Esophagus (tissue), 2 donors: Measurements from ENCODE around the gene GPR107. TPM values are rescaled to one million over a fixed set of nuclear protein-coding genes. Genes with fewer than 3 reads are reported as not detected.

Experiments
- H3K27ac ChIP-seq, 2 donors: one replicate each; pipeline ENCODE4 v1.5.1; 2013; ENCODE audit warnings: low read depth in 2 of 2, mild to moderate bottlenecking in 2 of 2, inconsistent platforms in 1 of 2, low read length in 1 of 2, moderate library complexity in 1 of 2
- H3K27me3 ChIP-seq, 2 donors: one replicate each; pipeline ENCODE4 v1.6.1; 2013; ENCODE audit warnings: low read length in 2 of 2, control low read depth in 1 of 2, mild to moderate bottlenecking in 1 of 2; ENCODE audit not compliant: insufficient read depth in 2 of 2, control insufficient read depth in 1 of 2
- H3K36me3 ChIP-seq, 2 donors: one replicate each; pipeline ENCODE4 v1.6.1; 2013; ENCODE audit warnings: low read length in 1 of 2; ENCODE audit not compliant: control insufficient read depth in 2 of 2, insufficient read depth in 2 of 2
- H3K4me1 ChIP-seq, 2 donors: one replicate each; pipeline ENCODE4 v1.6.1; 2013; ENCODE audit warnings: low read length in 1 of 2; ENCODE audit not compliant: control insufficient read depth in 2 of 2, insufficient read depth in 2 of 2
- H3K4me3 ChIP-seq, 2 donors: one replicate each; pipeline ENCODE4 v1.5.1; 2013; ENCODE audit warnings: low read length in 2 of 2, mild to moderate bottlenecking in 2 of 2, low read depth in 1 of 2, moderate library complexity in 1 of 2
- H3K9me3 ChIP-seq, 2 donors: one replicate each; pipeline ENCODE4 v1.6.1; 2013; ENCODE audit warnings: mild to moderate bottlenecking in 2 of 2, low read depth in 1 of 2, low read length in 1 of 2, moderate library complexity in 1 of 2; ENCODE audit not compliant: control insufficient read depth in 2 of 2, insufficient read depth in 1 of 2
- WGBS, 2 donors: extraction: QIAGEN DNeasy Blood & Tissue Kit; methylation state at CpG; one replicate each; pipeline ENCODE4 v1.1.7; 2013; 5-methylcytosine and 5-hydroxymethylcytosine counted together
- polyA plus RNA-seq, 2 donors: library from polyadenylated mRNA; stranded (reverse); fragments of 200-250 nt; gene quantifications; one replicate each; pipeline ENCODE4 v1.2.3, GENCODE V29; 2013
- donor health status: healthy with polysubstance abuse.
- donor health status: Bipolar disorder and iron deficiency.

GPR107 gene
- polyA plus RNA-seq, 2 donors: 8.6 to 12.2 TPM

DNA sequence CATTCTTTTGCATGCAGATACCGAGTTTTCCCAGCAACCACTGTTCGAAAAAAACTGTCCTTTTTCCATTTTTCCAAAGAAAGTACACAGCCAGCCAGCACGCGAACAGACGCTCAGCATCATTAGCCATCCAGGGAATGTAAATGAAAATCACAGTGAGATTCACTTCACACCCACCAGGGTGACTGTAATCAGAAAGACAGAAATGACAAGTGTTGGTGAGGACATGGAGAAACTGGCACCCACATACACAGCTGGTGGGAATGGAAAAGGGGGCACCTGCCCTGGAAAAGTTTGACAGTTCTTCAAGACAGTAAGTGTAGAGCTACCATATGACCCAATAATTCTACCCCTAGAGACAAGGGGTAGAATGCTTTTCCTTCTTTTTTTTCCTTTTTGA lies 93.5 kb downstream of the GPR107 start:
- H3K27ac ChIP-seq: no peak overlapping the region
- no peaks in the 10 kb centered on the region for H3K27me3 ChIP-seq
- H3K9me3 ChIP-seq: no peaks in the 10 kb centered on the region
- H3K36me3 ChIP-seq: no peaks in the 10 kb centered on the region
- H3K4me1 ChIP-seq: peaks cover 0 to 3% of the 10 kb centered on the region in 2 donors
- 82 to 86% methylated on average over 5 of the region's 5 CpGs for WGBS, 2 donors
- H3K4me3 ChIP-seq: no peak overlapping the region

DNA sequence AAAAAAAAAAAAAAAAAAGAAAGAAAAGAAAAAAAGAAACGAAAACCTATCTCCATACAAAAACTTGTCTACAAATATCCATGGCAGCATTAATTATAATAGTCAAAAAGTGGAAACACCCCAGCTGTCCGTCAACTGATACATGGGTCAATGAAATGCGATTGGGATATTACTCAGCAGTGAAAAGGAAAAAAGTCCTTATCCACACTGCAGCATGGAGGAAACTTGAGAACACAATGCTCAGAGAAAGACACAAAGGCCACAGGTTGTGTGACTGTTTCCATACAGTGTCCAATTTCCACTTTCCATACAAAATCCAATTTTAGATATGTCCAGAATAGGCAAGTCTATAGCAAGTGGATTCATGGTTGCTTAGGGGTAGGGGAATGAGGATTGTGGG lies 94.2 kb downstream of the GPR107 start:
- Histone ChIP-seq H3K36me3 (no peaks in the 10 kb centered on the region), H3K9me3 (no peaks in the 10 kb centered on the region), H3K27me3 (no peaks in the 10 kb centered on the region), H3K4me1 (peaks cover 0 to 3% of the 10 kb centered on the region in 2 donors), H3K27ac (no peak overlapping the region), H3K4me3 (no peak overlapping the region)
- WGBS, 2 donors: 95 to 98% methylated on average over 3 of the region's 3 CpGs

DNA sequence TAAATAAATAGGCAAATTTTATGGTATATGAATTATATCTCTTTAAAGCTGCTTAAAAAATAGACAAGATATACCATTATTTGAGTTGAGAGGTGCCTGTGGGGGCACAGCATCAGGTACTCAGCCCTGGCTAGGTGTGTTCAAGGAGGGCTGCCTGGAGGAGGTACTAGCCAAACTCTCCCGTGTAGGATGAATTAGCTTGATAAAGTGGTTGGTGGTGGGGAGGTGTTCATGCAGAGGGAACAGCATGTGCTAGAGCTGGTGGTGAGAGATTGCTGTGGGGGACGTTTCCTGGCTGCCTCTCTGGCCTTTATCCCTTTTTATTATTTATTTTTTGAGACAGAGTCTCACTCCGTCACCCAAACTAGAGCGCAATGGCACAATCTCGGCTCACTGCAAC lies 95.3 kb downstream of the GPR107 start:
- Histone ChIP-seq H3K27ac (no peak overlapping the region), H3K36me3 (no peaks in the 10 kb centered on the region), H3K9me3 (no peaks in the 10 kb centered on the region), H3K4me1 (peaks cover 0 to 3% of the 10 kb centered on the region in 2 donors), H3K4me3 (no peak overlapping the region), H3K27me3 (no peaks in the 10 kb centered on the region)
- 88 to 89% methylated on average over 5 of the region's 5 CpGs for WGBS, 2 donors

DNA sequence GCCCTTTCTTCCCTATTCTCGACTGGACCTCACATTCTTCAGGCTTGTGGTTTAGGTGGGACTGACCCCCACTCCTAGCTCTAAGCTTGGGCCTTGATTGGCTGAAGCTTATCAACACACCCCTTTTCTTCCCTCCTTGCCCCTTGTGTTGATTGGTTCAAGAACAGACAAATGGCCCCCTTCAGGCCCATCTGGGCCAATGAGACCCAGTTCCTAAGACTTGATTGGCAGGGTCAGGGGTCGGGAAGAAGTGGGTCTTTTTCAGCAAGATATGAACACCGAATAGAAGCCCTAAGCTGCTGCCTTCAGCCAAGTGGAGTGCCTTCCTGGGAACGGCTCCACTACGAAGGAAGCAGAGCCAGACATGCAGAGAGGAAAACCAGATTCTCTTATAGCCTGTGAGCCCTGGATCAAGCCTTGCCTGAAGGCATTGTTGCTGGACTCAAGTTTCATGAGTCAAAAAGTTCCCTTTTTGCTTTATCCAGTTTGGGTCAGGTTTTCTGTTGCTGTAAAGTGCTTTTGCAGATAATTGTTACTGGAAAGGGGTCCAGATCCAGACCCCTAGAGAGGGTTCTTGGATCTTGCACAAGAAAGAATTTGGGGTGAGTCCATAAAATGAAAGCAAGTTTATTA lies 96.1 kb downstream of the GPR107 start:
- H3K4me1 ChIP-seq: peaks cover 0 to 3% of the 10 kb centered on the region in 2 donors
- no peak overlapping the region for H3K27ac ChIP-seq
- H3K27me3 ChIP-seq: no peaks in the 10 kb centered on the region
- H3K36me3 ChIP-seq: no peaks in the 10 kb centered on the region
- 67 to 69% methylated on average over 5 of the region's 5 CpGs for WGBS, 2 donors
- no peaks in the 10 kb centered on the region for H3K9me3 ChIP-seq
- no peak overlapping the region for H3K4me3 ChIP-seq

- 68 to 73% methylated on average over 14 of the region's 14 CpGs for WGBS, 2 donors
- H3K4me3 ChIP-seq: no peak overlapping the region
- H3K27me3 ChIP-seq: no peaks in the 10 kb centered on the region
- peaks cover 0 to 3% of the 10 kb centered on the region in 2 donors for H3K4me1 ChIP-seq
- no peak overlapping the region for H3K27ac ChIP-seq
- H3K9me3 ChIP-seq: no peaks in the 10 kb centered on the region
- H3K36me3 ChIP-seq: no peaks in the 10 kb centered on the region
Measured at GRCh38 chr9:130150779-130151382, 97.2 kb downstream of the GPR107 start.

DNA sequence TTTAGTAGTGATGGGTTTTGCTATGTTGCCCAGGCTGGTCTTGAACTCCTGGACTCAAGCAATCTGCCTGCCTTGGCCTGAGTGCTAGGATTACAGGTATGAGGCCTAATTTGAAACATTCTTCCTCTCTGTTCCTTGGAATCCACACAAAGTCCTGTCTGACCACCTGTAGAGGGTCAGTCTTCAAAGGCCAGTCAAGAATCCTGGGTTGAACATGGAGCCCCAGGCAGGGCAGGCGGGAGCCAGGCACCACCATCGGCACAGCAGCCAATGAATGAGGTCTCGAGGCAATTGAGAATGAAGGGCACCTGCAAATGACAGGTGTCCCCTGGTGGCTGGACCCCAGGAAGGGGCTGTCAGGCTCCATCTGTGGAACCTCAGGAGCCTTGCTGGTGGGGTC lies 101.1 kb downstream of the GPR107 start:
- Histone ChIP-seq H3K27ac (no peak overlapping the region), H3K36me3 (no peaks in the 10 kb centered on the region), H3K4me3 (no peak overlapping the region), H3K27me3 (no peaks in the 10 kb centered on the region), H3K4me1 (peaks cover 0 to 3% of the 10 kb centered on the region in 2 donors), H3K9me3 (no peaks in the 10 kb centered on the region)
- 92 to 97% methylated on average over 3 of the region's 3 CpGs for WGBS, 2 donors

DNA sequence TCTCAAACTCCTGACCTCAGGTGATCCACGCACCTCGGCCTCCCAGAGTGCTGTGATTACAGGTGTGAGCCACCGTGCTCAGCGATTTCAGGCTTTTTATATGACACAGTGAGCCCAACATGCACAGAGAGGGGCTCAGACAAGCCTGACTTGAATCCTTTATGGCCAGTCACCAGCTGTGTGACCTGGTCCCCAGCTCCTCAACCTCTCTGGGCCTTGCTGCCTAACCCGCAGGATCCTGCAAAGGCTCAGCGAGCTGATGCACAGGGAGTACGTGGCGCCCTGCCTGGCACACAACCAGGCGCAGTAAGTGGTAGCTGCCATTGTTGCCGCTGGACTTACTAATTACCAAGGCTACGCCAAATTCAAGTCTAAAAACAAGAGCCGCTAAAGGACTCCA lies 101.9 kb downstream of the GPR107 start:
- no peaks in the 10 kb centered on the region for H3K9me3 ChIP-seq
- no peak overlapping the region for H3K4me3 ChIP-seq
- H3K27ac ChIP-seq: no peak overlapping the region
- no peaks in the 10 kb centered on the region for H3K27me3 ChIP-seq
- 86 to 93% methylated on average over 12 of the region's 12 CpGs for WGBS, 2 donors
- H3K4me1 ChIP-seq: peaks cover 0 to 3% of the 10 kb centered on the region in 2 donors
- no peaks in the 10 kb centered on the region for H3K36me3 ChIP-seq

DNA sequence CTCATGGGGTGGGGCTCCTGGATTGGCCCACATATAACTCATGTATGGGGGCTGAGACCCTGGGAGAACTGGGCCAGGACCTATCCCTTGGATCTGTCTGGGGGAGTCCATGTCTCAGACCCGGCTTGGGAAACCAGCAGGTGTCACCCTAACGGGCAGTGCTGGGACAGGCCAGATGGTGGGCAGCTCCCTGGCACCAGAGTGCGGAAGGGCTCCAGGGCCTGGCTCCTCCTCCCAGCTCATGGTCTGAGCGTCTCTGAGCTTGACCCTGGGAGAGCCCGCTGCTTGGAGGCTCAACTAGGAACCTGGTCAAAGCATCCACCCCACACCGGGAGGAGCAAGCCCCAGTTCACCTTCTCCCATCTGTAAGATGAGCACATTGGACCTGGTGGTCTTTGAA lies 103.0 kb downstream of the GPR107 start:
- Histone ChIP-seq H3K27me3 (no peaks in the 10 kb centered on the region), H3K27ac (no peak overlapping the region), H3K4me1 (no peaks in the 10 kb centered on the region), H3K4me3 (no peak overlapping the region), H3K9me3 (no peaks in the 10 kb centered on the region), H3K36me3 (no peaks in the 10 kb centered on the region)
- 42 to 61% methylated on average over 6 of the region's 6 CpGs for WGBS, 2 donors

DNA sequence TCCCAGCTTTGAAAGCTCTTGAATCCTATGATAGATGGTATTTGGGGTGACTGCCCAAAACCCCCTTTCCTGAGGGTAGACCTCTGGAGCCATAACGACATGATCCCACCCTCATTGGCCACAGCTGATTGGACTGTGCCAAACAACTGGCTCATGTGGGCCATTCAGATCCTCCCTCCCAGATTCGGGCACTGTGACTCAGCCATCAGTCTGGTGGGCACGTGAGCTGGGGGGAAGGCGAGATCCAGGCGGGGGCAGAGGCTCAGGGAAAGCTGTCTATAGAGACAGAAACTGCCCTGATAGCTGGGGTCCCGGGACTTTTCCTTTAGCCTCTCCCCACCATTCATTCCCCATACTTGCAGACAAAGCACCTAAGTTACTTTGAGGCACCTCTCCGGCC lies 103.4 kb downstream of the GPR107 start:
- 68 to 81% methylated on average over 7 of the region's 7 CpGs for WGBS, 2 donors
- Histone ChIP-seq H3K4me1 (no peaks in the 10 kb centered on the region), H3K9me3 (no peaks in the 10 kb centered on the region), H3K36me3 (no peaks in the 10 kb centered on the region), H3K27ac (no peak overlapping the region), H3K4me3 (no peak overlapping the region), H3K27me3 (no peaks in the 10 kb centered on the region)

GRCh38 chr9:130158001-130158400 lies 104.3 kb downstream of the GPR107 start:
- 88 to 98% methylated on average over 8 of the region's 8 CpGs for WGBS, 2 donors
- no peaks in the 10 kb centered on the region for H3K4me1 ChIP-seq
- H3K4me3 ChIP-seq: no peak overlapping the region
- no peaks in the 10 kb centered on the region for H3K27me3 ChIP-seq
- H3K27ac ChIP-seq: no peak overlapping the region
- no peaks in the 10 kb centered on the region for H3K36me3 ChIP-seq
- no peaks in the 10 kb centered on the region for H3K9me3 ChIP-seq
